Measurements from ENCODE around the gene PDCD2.

Gene PDCD2

GRCh38 chr6:170525795-170526194 lies 58.6 kb downstream of the PDCD2 start:
- TF ChIP-seq, protein P1, sequence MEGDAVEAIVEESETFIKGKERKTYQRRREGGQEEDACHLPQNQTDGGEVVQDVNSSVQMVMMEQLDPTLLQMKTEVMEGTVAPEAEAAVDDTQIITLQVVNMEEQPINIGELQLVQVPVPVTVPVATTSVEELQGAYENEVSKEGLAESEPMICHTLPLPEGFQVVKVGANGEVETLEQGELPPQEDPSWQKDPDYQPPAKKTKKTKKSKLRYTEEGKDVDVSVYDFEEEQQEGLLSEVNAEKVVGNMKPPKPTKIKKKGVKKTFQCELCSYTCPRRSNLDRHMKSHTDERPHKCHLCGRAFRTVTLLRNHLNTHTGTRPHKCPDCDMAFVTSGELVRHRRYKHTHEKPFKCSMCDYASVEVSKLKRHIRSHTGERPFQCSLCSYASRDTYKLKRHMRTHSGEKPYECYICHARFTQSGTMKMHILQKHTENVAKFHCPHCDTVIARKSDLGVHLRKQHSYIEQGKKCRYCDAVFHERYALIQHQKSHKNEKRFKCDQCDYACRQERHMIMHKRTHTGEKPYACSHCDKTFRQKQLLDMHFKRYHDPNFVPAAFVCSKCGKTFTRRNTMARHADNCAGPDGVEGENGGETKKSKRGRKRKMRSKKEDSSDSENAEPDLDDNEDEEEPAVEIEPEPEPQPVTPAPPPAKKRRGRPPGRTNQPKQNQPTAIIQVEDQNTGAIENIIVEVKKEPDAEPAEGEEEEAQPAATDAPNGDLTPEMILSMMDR (IDR thresholded peaks at IDR 0.05): no peak
- TF ChIP-seq ZFX (IDR thresholded peaks at IDR 0.05; ENCODE audit: borderline replicate concordance): no peak
- H3K27ac ChIP-seq: no peak overlapping the region
